Trophoblast cell (in vitro differentiated cells and primary cell): ENCODE data around the gene IGFBP5.
A peak's percentile ranks its signal among the peaks of the same experiment; 100 is the strongest.

ENCODE experiments used
- DNase-seq, 2 donors: peaks; one replicate each; pipeline ENCODE4 v3.0.0-alpha.2; 2016
- H2AFZ ChIP-seq: 2 replicates; pipeline ENCODE4 v1.6.1; 2013; ENCODE audit warnings: low read length, moderate library complexity, mild to moderate bottlenecking; ENCODE audit not compliant: insufficient read depth, poor library complexity
- H2AK5ac ChIP-seq: 2 replicates; pipeline ENCODE4 v1.6.1; 2013; ENCODE audit warnings: mild to moderate bottlenecking, low read length
- H2BK120ac ChIP-seq: 2 replicates; pipeline ENCODE4 v1.6.1; 2013; ENCODE audit warnings: low read length, mild to moderate bottlenecking, moderate library complexity; ENCODE audit not compliant: insufficient read depth, poor library complexity
- H2BK12ac ChIP-seq: 2 replicates; pipeline ENCODE4 v1.6.1; 2013; ENCODE audit warnings: mild to moderate bottlenecking, low read length, moderate library complexity
- H2BK5ac ChIP-seq: 2 replicates; pipeline ENCODE4 v1.6.1; 2013; ENCODE audit warnings: low read length, low read depth, moderate library complexity, mild to moderate bottlenecking; ENCODE audit not compliant: poor library complexity
- H3K14ac ChIP-seq: 2 replicates; pipeline ENCODE4 v1.6.1; 2013; ENCODE audit warnings: mild to moderate bottlenecking, low read length
- H3K18ac ChIP-seq: 2 replicates; pipeline ENCODE4 v1.6.1; 2013; ENCODE audit warnings: mild to moderate bottlenecking, low read length
- H3K23ac ChIP-seq: 2 replicates; pipeline ENCODE4 v1.6.1; 2013; ENCODE audit warnings: low read length
- H3K27ac ChIP-seq: 2 replicates; pipeline ENCODE4 v1.5.1; 2013; ENCODE audit warnings: low read depth, mild to moderate bottlenecking, inconsistent platforms, low read length, moderate library complexity
- H3K27me3 ChIP-seq: 2 replicates; pipeline ENCODE4 v1.6.1; 2013; ENCODE audit warnings: inconsistent platforms, mild to moderate bottlenecking, low read length, moderate library complexity; ENCODE audit not compliant: insufficient read depth
- H3K36me3 ChIP-seq, 2 experiments: 1 replicate in 1 of 2; 2 replicates in 1 of 2; pipeline ENCODE4 v1.6.1; 2013; ENCODE audit warnings: low read length in 2 of 2, mild to moderate bottlenecking in 2 of 2, moderate library complexity in 1 of 2; ENCODE audit not compliant: insufficient read depth in 2 of 2, control insufficient read depth in 1 of 2
- H3K4ac ChIP-seq: 2 replicates; pipeline ENCODE4 v1.6.1; 2013; ENCODE audit warnings: low read depth, mild to moderate bottlenecking, low read length, moderate library complexity
- H3K4me1 ChIP-seq, 2 experiments: 1 replicate in 1 of 2; 2 replicates in 1 of 2; pipeline ENCODE4 v1.6.1; 2013; ENCODE audit warnings: low read length in 2 of 2, mild to moderate bottlenecking in 2 of 2, moderate library complexity in 1 of 2; ENCODE audit not compliant: insufficient read depth in 2 of 2, control insufficient read depth in 1 of 2
- H3K4me2 ChIP-seq: 2 replicates; pipeline ENCODE4 v1.6.1; 2013; ENCODE audit warnings: inconsistent platforms, mild to moderate bottlenecking, low read length, moderate library complexity
- H3K4me3 ChIP-seq: 2 replicates; pipeline ENCODE4 v1.5.1; 2013; ENCODE audit warnings: mild to moderate bottlenecking, low read depth, low read length, inconsistent platforms
- H3K79me1 ChIP-seq: one replicate; pipeline ENCODE4 v1.6.1; 2013; ENCODE audit warnings: low read length
- H3K79me2 ChIP-seq: 2 replicates; pipeline ENCODE4 v1.6.1; 2013; ENCODE audit warnings: low read length, mild to moderate bottlenecking; ENCODE audit not compliant: control insufficient read depth, insufficient read depth, poor library complexity
- H3K9ac ChIP-seq: 2 replicates; pipeline ENCODE4 v1.6.1; 2013; ENCODE audit warnings: mild to moderate bottlenecking, low read length
- H3K9me3 ChIP-seq: 2 replicates; pipeline ENCODE4 v1.6.1; 2013; ENCODE audit warnings: low read depth, mild to moderate bottlenecking, control low read depth, inconsistent platforms, low read length; ENCODE audit not compliant: insufficient read depth
- H4K12ac ChIP-seq: 2 replicates; pipeline ENCODE4 v1.6.1; 2013; ENCODE audit warnings: low read depth, mild to moderate bottlenecking, low read length, moderate library complexity
- H4K8ac ChIP-seq: 2 replicates; pipeline ENCODE4 v1.6.1; 2013; ENCODE audit warnings: low read depth, mild to moderate bottlenecking, low read length, moderate library complexity
- H4K91ac ChIP-seq: one replicate; pipeline ENCODE4 v1.6.1; 2013; ENCODE audit warnings: low read depth, mild to moderate bottlenecking, low read length, moderate library complexity
- WGBS: extraction: QIAGEN DNeasy Blood & Tissue Kit; methylation state at CpG from one replicate; pipeline ENCODE4 v1.1.7; 2013; ENCODE audit warnings: missing lambda C conversion rate; ENCODE audit not compliant: insufficient read length, insufficient coverage; ENCODE audit errors: extremely low coverage; 5-methylcytosine and 5-hydroxymethylcytosine counted together

The IGFBP5 gene

DNA sequence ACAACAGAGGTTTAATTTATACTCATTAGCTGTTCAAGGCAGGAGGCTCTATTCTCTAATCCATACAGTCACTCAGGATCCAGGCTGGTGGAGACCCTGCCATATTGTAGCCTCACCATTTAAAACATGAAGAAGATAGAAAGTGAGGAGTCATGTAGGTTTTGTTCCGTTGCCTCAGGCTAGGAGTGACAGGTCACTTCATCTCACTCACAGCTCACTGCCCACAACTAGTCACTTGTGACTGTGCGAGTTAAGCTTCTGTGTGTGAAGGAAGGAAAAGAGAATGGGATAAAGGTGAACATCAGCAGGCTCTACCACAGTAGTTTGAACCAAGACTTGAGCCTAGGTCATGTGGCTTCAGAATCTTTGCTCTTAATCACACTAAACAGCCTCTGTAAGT lies 71.1 kb downstream of the IGFBP5 start:
- H2BK12ac ChIP-seq = no peak overlapping the region
- no peak overlapping the region for H3K4me3 ChIP-seq
- H3K27me3 ChIP-seq = no peaks in the 10 kb centered on the region
- H2AK5ac ChIP-seq = no peak overlapping the region
- no peaks in the 10 kb centered on the region for H3K79me2 ChIP-seq
- WGBS = no CpG with 5 or more reads among the region's 2 CpGs
- peaks cover 4 to 14% of the 10 kb centered on the region in 2 experiments for H3K4me1 ChIP-seq
- no peak overlapping the region for H4K12ac ChIP-seq
- H3K23ac ChIP-seq = no peak overlapping the region
- no peak overlapping the region for H3K4ac ChIP-seq
- no peak overlapping the region for H3K18ac ChIP-seq
- no peak overlapping the region for H3K4me2 ChIP-seq
- H2BK5ac ChIP-seq = no peak overlapping the region
- no peaks in the 10 kb centered on the region for H3K79me1 ChIP-seq
- H3K27ac ChIP-seq = no peak overlapping the region
- no peak overlapping the region for H3K14ac ChIP-seq
- DNase-seq = peak; percentile 28 to 55
- no peaks in the 10 kb centered on the region for H3K9me3 ChIP-seq
- H4K8ac ChIP-seq = no peak overlapping the region
- H4K91ac ChIP-seq = no peak overlapping the region
- no peak overlapping the region for H2AFZ ChIP-seq
- H3K9ac ChIP-seq = no peak overlapping the region
- no peaks in the 10 kb centered on the region for H3K36me3 ChIP-seq
- no peak overlapping the region for H2BK120ac ChIP-seq

DNA sequence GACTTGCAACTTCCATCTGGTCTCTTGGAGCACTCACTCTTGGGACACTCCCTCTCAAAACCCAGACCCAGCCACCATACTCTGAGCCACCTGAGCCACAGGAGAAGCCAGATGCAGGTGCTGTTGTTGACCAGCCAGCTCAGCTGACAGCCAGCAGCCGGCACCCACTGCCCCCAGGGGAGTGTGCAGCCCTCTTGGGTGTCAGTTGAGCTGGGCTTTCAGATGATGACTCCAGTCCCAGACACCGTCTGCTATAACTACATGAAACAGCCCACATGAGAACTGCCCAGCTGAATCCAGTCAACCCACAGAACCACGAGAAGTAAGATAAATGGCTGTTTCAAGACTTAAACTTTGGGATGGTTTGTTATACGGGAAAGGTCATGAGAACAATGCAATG lies 72.8 kb downstream of the IGFBP5 start:
- no peaks in the 10 kb centered on the region for H3K9me3 ChIP-seq
- no peak overlapping the region for H3K4me2 ChIP-seq
- H3K23ac ChIP-seq = no peak overlapping the region
- H3K36me3 ChIP-seq = no peaks in the 10 kb centered on the region
- no peak overlapping the region for H3K27ac ChIP-seq
- H2BK12ac ChIP-seq = no peak overlapping the region
- H3K9ac ChIP-seq = no peak overlapping the region
- no peaks in the 10 kb centered on the region for H3K27me3 ChIP-seq
- no peak overlapping the region for H4K12ac ChIP-seq
- no peak overlapping the region for H2BK120ac ChIP-seq
- no peak overlapping the region for H2AFZ ChIP-seq
- no peak overlapping the region for H2BK5ac ChIP-seq
- no peak overlapping the region for H3K14ac ChIP-seq
- no peaks in the 10 kb centered on the region for H3K79me1 ChIP-seq
- DNase-seq = peak; percentile 60 to 62
- no peaks in the 10 kb centered on the region for H3K79me2 ChIP-seq
- no peak overlapping the region for H2AK5ac ChIP-seq
- H4K91ac ChIP-seq = no peak overlapping the region
- H3K4me3 ChIP-seq = no peak overlapping the region
- no peak overlapping the region for H3K4ac ChIP-seq
- no peak overlapping the region for H4K8ac ChIP-seq
- no peak overlapping the region for H3K18ac ChIP-seq
- WGBS = no CpG with 5 or more reads among the region's 4 CpGs
- peaks cover 9 to 14% of the 10 kb centered on the region in 2 experiments for H3K4me1 ChIP-seq
